Neural crest cell (in vitro differentiated cells): ENCODE results near the gene SLC6A11. TPM values are rescaled to one million over a fixed set of nuclear protein-coding genes. Genes with fewer than 3 reads are reported as not detected.

ENCODE experiments used
- DNase-seq: peaks from one replicate; pipeline ENCODE4 v3.0.0; 2021; ENCODE audit warnings: low read depth, mixed read lengths, low spot score
- H3K27ac Mint-ChIP-seq: one replicate; pipeline ENCODE4 v1.8.0; 2021; ENCODE audit warnings: mild to moderate bottlenecking, mixed read lengths; ENCODE audit not compliant: unreplicated experiment
- H3K27me3 Mint-ChIP-seq: 2 replicates; pipeline ENCODE4 v1.8.0; 2021; ENCODE audit warnings: low read depth, mild to moderate bottlenecking, mixed read lengths
- H3K36me3 Mint-ChIP-seq: 2 replicates; pipeline ENCODE4 v1.8.0; 2021; ENCODE audit warnings: low read depth, mild to moderate bottlenecking, mixed read lengths
- H3K4me1 Mint-ChIP-seq: 2 replicates; pipeline ENCODE4 v1.8.0; 2021; ENCODE audit warnings: mixed read lengths
- H3K4me3 Mint-ChIP-seq: one replicate; pipeline ENCODE4 v1.8.0; 2021; ENCODE audit warnings: mild to moderate bottlenecking, mixed read lengths
- H3K9me3 Mint-ChIP-seq: 2 replicates; pipeline ENCODE4 v1.8.0; 2021; ENCODE audit warnings: mixed read lengths
- CTCF ChIP-seq: fragments of 200-600 bp; sonication (generic); conservative IDR thresholded peaks from 2 replicates; pipeline ENCODE4 v1.5.0; 2021; ENCODE audit warnings: antibody characterized with exemption, mild to moderate bottlenecking
- total RNA-seq: library from RNA; stranded (reverse); gene quantifications from 2 replicates; pipeline ENCODE4 v1.2.1, GENCODE V29; 2021

The SLC6A11 gene
- total RNA-seq, 1 donor from 2014 or later, result 2.1 TPM

GRCh38 chr3:10926256-10926810 is 110.3 kb downstream of the SLC6A11 start:
- Mint-ChIP-seq H3K4me1 (no peaks in the 10 kb centered on the region), H3K27ac (no peak overlapping the region), H3K36me3 (no peaks in the 10 kb centered on the region), H3K27me3 (peaks cover 28% of the 10 kb centered on the region), H3K9me3 (peaks cover 5% of the 10 kb centered on the region), H3K4me3 (no peak overlapping the region)
- no peak for TF ChIP-seq CTCF
- DNase-seq, result no peak

- H3K9me3 Mint-ChIP-seq, result peaks cover 5% of the 10 kb centered on the region
- no peak overlapping the region for H3K27ac Mint-ChIP-seq
- H3K27me3 Mint-ChIP-seq, result peaks cover 23% of the 10 kb centered on the region
- TF ChIP-seq CTCF, result no peak
- no peak overlapping the region for H3K4me3 Mint-ChIP-seq
- no peaks in the 10 kb centered on the region for H3K4me1 Mint-ChIP-seq
- no peaks in the 10 kb centered on the region for H3K36me3 Mint-ChIP-seq
- DNase-seq, result no peak
Observed at GRCh38 chr3:10926811-10927521, 110.9 kb downstream of the SLC6A11 start.

DNA sequence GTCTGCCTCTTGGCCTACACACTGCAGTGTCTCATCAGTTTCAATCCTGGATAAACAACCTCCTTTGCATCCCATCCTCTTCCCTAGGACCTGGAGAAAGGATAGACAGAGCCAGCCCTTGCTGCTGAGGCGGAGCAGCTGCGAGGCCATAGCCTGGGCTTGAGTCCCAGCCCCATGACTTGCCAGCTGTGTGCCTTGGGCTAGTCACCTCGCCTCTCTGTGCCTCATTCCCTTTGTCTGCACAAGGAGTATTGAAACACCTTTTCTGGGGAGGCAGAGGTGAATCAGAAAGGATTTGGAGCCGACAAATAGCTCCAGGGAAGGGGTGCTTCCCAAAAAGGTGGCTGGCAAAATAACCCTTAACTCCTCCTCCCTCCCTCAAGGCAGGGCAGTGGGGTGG is 111.5 kb downstream of the SLC6A11 start:
- Mint-ChIP-seq H3K4me1 (no peaks in the 10 kb centered on the region), H3K36me3 (no peaks in the 10 kb centered on the region), H3K27ac (no peak overlapping the region), H3K4me3 (no peak overlapping the region), H3K27me3 (peaks cover 17% of the 10 kb centered on the region), H3K9me3 (peaks cover 5% of the 10 kb centered on the region)
- no peak for DNase-seq
- TF ChIP-seq CTCF, result no peak

DNA sequence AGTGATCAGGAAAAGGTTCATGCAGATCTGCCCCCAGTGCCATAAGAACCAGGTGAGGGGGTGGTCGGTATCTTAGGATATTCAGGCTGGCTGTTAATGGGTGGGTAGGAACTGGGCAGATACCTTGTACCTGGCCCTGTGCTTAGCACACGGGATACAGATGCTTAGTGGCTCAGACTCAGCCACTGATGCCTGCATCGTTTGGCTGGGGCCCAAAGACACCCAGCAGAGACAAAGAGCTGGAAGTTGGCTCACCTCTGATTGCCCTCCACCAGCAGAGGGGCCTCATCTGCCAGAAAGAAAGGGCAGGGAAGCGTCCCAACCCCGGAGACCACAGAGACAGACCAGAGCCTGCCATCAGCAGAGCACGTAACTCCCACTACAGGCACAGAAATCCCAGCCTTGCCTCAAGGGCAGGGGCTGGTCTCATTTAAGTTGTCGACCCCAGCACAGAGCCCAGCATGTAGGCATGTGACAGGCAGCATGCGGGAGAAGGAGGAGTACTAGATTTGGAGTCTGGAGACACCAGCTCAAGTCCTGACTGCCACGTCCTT is 112.5 kb downstream of the SLC6A11 start:
- Mint-ChIP-seq H3K4me1 (no peaks in the 10 kb centered on the region), H3K27ac (no peak overlapping the region), H3K36me3 (no peaks in the 10 kb centered on the region), H3K4me3 (no peak overlapping the region), H3K9me3 (peaks cover 5% of the 10 kb centered on the region), H3K27me3 (peaks cover 12% of the 10 kb centered on the region)
- no peak for TF ChIP-seq CTCF
- DNase-seq, result no peak

GRCh38 chr3:10928961-10929471 is 113.0 kb downstream of the SLC6A11 start:
- no peak for DNase-seq
- no peak for TF ChIP-seq CTCF
- H3K9me3 Mint-ChIP-seq, result peaks cover 5% of the 10 kb centered on the region
- H3K36me3 Mint-ChIP-seq, result no peaks in the 10 kb centered on the region
- no peak overlapping the region for H3K27ac Mint-ChIP-seq
- H3K4me1 Mint-ChIP-seq, result no peaks in the 10 kb centered on the region
- H3K27me3 Mint-ChIP-seq, result peaks cover 6% of the 10 kb centered on the region
- H3K4me3 Mint-ChIP-seq, result no peak overlapping the region
